ENCODE results near the gene RASA3. TPM values are rescaled to one million over a fixed set of nuclear protein-coding genes. Genes with fewer than 3 reads are reported as not detected.

RASA3 gene
- total RNA-seq, 1 donor from 2014 or later, result 41.1 TPM

GRCh38 chr13:114102521-114103288 lies 29.7 kb downstream of the RASA3 start:
- H3K4me1 ChIP-seq (ENCODE audit: insufficient read depth, low read length), result peaks cover 44% of the 10 kb centered on the region

GRCh38 chr13:114102131-114102520 lies 30.3 kb downstream of the RASA3 start:
- H4K20me1 ChIP-seq (ENCODE audit: insufficient read depth, low read length), result peaks cover 79% of the 10 kb centered on the region
- no peak overlapping the region for H3K4me3 Mint-ChIP-seq (ENCODE audit: unreplicated experiment)
- no peaks in the 10 kb centered on the region for H3K27me3 Mint-ChIP-seq (ENCODE audit: low read depth, unreplicated experiment)
- no peak overlapping the region for H3K27ac ChIP-seq (ENCODE audit: low read depth, low read length)
- peaks cover 44% of the 10 kb centered on the region for H3K4me1 ChIP-seq (ENCODE audit: insufficient read depth, low read length)
- no peak for FAIRE-seq
- H3K9me3 Mint-ChIP-seq (ENCODE audit: unreplicated experiment), result peaks cover 2% of the 10 kb centered on the region
- TF ChIP-seq CTCF (IDR thresholded peaks at IDR 0.05; ENCODE audit: insufficient read depth, low read depth, low read length), result no peak
- no peak overlapping the region for H3K27ac Mint-ChIP-seq (ENCODE audit: unreplicated experiment)
- no peak for DNase-seq (ENCODE audit: low read depth)
- H3K4me3 ChIP-seq (ENCODE audit: insufficient read depth, low read depth, low read length), result no peak overlapping the region
- peaks cover 88% of the 10 kb centered on the region for H3K79me2 ChIP-seq (ENCODE audit: insufficient read depth, low read length)
- peaks cover 3% of the 10 kb centered on the region for H3K36me3 Mint-ChIP-seq (ENCODE audit: low read depth, unreplicated experiment)
- H3K27me3 ChIP-seq (ENCODE audit: insufficient read depth, low read length), result no peaks in the 10 kb centered on the region
- H3K36me3 ChIP-seq (ENCODE audit: insufficient read depth, low read length), result no peaks in the 10 kb centered on the region
- no peak overlapping the region for H3K4me2 ChIP-seq (ENCODE audit: low read length)
- no peak overlapping the region for H3K9ac ChIP-seq (ENCODE audit: low read length)
- no peaks in the 10 kb centered on the region for H3K9me3 ChIP-seq (ENCODE audit: insufficient read depth, low read depth, low read length)
- H2AFZ ChIP-seq (ENCODE audit: low read depth, low read length), result no peak overlapping the region
- peaks cover 37% of the 10 kb centered on the region for H3K4me1 Mint-ChIP-seq (ENCODE audit: low read depth, unreplicated experiment)

More at GRCh38 chr13:114102521-114103288, 29.7 kb downstream of the RASA3 start:
- Mint-ChIP-seq H3K27me3 (ENCODE audit: low read depth, unreplicated experiment) (no peaks in the 10 kb centered on the region), H3K36me3 (ENCODE audit: low read depth, unreplicated experiment) (peaks cover 3% of the 10 kb centered on the region), H3K4me3 (ENCODE audit: unreplicated experiment) (no peak overlapping the region), H3K4me1 (ENCODE audit: low read depth, unreplicated experiment) (peaks cover 34% of the 10 kb centered on the region), H3K9me3 (ENCODE audit: unreplicated experiment) (peaks cover 2% of the 10 kb centered on the region), H3K27ac (ENCODE audit: unreplicated experiment) (no peak overlapping the region)
- H4K20me1 ChIP-seq (ENCODE audit: insufficient read depth, low read length), result peaks cover 79% of the 10 kb centered on the region
- no peak overlapping the region for H3K9ac ChIP-seq (ENCODE audit: low read length)
- H3K4me3 ChIP-seq (ENCODE audit: insufficient read depth, low read depth, low read length), result no peak overlapping the region
- H3K9me3 ChIP-seq (ENCODE audit: insufficient read depth, low read depth, low read length), result no peaks in the 10 kb centered on the region
- no peaks in the 10 kb centered on the region for H3K36me3 ChIP-seq (ENCODE audit: insufficient read depth, low read length)
- no peak overlapping the region for H3K27ac ChIP-seq (ENCODE audit: low read depth, low read length)
- H3K79me2 ChIP-seq (ENCODE audit: insufficient read depth, low read length), result peaks cover 88% of the 10 kb centered on the region
- TF ChIP-seq EZH2 (IDR thresholded peaks at IDR 0.05; ENCODE audit: insufficient read depth, low read length), result no peak
- TF ChIP-seq CTCF (IDR thresholded peaks at IDR 0.05; ENCODE audit: insufficient read depth, low read depth, low read length), result no peak
- no peak for FAIRE-seq
- DNase-seq (ENCODE audit: low read depth), result no peak
- no peak overlapping the region for H3K4me2 ChIP-seq (ENCODE audit: low read length)
- no peak overlapping the region for H2AFZ ChIP-seq (ENCODE audit: low read depth, low read length)
- H3K27me3 ChIP-seq (ENCODE audit: insufficient read depth, low read length), result no peaks in the 10 kb centered on the region

Data from astrocyte (in vitro differentiated cells and primary cell).